Measurements from ENCODE around the gene ACTN4.

GRCh38 chr19:38676023-38676877 lies 28.8 kb downstream of the ACTN4 start:
- TF ChIP-seq EZH2 (IDR thresholded peaks at IDR 0.05; ENCODE audit: low read length, missing control alignments) (no peak), CTCF (conservative IDR thresholded peaks at IDR 0.05 in 1 of 2, IDR thresholded peaks at IDR 0.05 in 1 of 2; ENCODE audit: low read depth in 1 of 2, low read length in 2 of 2) (no peak)

All from fibroblast of lung (primary cell).